GM19395 (cell line): ENCODE results near the gene CELSR2.

Experiments
- ATAC-seq: cut with Tn5 transposase; IDR thresholded peaks from one replicate; pipeline ENCODE4 v1.9.1; 2021; ENCODE audit warnings: mild to moderate bottlenecking, moderate library complexity; ENCODE audit not compliant: unreplicated experiment

The CELSR2 gene

DNA sequence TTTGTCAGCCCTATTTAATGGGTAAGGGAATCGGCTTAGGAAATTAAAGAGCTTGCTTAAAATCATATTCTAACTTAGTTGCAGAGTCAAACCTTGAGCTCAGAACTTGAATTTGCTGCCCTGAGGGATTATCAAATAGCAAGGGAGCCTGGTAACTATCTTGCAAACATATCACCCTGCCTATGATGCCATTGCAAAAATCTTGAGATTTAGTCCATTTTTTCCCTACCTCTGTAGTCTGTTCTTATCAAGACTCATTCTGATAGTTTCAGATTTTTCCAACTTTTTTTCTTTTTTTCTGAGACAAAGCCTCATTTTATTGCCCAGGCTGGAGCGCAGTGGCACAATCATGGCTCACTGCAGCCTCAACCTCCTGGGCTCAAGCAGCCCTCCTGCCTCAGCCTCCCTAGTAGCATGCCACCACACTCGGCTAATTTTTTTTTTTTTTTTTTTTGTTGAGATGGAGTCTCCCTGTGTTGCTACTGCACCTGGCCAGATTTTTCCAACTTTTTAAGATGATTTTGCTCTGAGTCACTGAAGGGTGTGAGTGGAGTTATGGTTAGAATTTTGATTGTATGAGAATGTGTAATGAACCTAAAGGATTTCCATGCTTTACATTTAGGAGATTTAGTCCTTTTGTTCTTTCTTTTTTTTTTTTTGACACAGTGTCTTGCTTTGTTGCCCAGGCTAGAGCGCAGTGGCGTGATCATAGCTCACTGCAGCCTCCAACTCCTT, 23.5 kb upstream of the CELSR2 start:
- ATAC-seq, result no peak

DNA sequence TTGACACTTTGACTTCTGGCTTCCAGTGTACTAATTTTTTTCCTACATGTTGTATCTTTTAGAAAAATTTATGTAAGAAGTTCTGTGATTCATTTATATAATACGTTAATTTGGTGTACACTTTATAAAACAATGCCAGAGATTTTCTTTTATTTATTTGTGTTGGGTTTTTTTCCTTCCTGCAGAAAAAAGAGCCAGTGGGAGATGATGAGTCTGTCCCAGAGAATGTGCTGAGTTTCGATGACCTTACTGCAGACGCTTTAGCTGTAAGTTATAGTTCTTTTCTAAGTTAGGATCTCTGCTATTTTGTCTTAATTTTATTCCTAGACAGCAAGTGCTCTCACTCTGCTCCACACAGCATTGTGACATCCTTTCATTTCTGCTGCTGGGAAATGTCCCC, 21.2 kb upstream of the CELSR2 start:
- ATAC-seq, result no peak

DNA sequence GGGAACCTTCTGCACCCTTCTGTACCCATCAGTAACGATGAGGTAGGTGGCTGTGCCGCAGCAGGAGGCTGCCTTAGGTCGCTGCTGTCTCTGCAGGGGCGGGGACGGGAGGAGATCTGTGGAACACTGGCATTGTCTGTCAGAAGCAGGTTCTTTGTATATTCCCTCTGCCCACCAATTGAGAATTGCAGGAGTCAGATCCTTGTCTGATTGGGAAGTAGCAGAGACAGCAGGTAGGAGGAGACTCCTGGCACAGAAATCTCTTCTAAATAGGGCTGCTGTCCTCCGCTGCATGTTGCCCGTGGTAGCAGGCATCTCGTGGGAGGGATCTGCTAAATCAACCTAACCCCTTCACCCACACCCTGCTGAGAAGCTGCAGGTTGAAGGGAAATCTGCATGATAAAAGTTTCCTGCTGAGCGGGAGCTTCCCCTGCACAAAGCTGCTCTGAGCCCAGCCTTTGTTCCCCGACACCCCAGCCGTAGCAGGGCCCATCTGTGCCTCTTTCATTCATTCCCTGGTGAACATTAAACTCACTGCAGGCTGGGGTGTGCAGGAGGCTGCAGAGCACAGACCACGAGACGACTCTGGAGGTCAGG, 19.7 kb upstream of the CELSR2 start:
- no peak for ATAC-seq

DNA sequence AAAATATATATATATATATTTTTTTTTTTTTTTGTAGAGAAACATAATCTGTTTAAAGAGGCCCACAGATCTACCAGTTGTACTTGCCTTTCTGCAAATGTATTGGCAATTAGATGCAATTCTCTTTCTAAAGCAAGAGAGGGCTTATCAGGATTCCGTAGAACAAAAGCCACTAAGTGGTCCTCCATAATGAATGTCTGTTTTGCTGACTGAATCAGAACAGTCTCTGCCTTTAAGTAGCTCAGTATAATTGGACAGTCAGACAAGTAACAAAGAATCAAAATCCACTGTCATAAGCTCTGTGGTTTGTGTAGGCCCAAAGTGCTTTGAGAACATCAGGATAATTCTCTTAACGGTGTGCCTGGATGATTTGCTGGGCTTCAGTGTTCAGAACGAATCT, 18.3 kb upstream of the CELSR2 start:
- ATAC-seq, result no peak

DNA sequence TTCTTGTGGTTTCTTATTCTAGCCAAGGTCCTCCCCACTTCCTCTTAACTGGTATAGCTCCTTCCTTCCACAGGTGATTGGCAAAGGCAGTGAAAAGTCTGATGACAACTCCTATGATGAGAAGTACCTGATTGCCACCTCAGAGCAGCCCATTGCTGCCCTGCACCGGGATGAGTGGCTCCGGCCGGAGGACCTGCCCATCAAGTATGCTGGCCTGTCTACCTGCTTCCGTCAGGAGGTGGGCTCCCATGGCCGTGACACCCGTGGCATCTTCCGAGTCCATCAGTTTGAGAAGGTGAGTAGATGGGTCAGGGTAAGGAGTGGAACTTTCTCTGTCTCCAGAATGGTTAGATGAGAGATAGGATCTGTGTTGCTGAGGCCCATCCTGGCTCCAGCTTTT, 14.2 kb upstream of the CELSR2 start:
- ATAC-seq, result no peak

DNA sequence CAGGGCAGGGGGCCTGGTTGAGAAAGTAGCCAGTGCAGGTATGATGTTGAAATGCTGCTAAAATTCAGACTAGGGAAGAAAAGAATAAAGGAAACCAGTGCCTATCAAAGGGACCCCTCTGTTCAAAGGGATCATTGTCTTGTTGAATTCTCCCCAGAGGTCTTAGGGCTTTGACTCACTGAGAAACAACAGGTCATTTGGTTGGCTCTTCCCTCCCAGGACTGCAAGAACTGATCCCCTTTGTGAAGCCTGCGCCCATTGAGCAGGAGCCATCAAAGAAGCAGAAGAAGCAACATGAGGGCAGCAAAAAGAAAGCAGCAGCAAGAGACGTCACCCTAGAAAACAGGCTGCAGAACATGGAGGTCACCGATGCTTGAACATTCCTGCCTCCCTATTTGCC, 11.8 kb upstream of the CELSR2 start:
- no peak for ATAC-seq

DNA sequence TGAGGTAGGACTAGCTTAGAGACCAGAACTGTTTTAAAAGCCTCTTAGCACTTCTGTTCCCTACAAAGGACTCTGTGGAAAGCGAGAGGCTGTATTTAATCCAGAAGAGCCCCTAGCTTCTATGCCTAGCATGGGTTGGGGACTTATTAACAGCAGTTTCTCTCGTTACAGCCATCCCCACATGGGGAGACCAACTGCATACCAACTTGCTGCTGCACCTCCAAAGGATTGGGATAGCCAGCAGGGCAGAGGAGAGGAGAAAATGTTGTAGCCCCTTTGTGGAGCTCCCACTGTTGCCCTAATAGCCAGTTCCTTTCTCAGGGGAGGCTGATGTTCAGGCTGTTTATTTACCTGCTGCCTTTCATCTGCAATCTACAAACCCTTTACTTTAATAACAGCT, 11.0 kb upstream of the CELSR2 start:
- ATAC-seq, result no peak

DNA sequence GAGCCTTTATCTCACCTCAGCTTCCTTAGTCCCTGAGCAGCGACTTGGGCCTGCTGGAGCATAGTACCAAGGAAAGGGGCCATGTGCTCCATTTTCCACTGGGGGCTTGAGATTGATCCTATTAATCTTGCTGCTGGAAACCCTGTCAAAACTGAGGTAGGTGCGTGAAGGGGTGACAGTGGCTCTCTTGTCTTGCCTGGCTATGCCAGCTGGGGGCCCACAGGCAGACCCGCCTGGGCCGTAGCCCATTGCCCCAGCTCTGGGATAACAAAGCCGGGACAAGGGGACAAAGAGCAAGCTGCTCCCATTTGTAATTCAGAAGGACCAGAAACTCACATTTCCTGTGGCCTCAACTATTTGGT, 10.3 kb upstream of the CELSR2 start:
- ATAC-seq, result no peak

DNA sequence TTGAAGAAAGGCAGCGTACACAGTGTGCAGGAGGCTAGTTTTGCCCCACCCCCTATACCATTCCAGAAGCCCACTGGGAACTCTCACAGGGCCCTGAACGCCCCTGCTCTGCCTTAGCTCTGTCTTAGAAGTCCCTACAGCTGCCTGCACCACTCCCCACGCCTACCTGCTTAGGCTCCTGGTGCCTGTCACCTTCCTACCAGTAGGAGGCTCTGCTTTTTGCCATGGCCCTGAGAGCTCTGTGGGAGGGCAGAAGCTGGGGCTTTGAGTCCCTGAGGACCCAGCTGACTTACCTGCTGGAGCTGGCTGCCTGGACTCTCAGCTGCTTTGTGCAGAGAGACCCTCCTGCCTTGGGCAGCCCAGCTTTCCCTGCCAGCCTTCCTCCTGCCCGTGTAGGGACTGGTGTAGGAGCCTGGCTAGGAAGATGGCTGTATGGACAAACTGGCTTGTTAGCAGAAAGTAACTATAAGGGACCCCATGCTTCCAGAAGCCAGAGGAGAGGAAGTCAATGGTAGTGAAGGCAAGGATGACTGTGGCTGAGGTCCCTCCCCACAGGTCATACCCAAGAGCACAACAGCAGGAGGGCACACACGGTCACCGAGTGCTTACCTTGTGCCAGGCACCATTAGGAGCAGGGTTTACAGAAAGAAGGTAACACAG, 9.8 kb upstream of the CELSR2 start:
- ATAC-seq, result peak; percentile 50

DNA sequence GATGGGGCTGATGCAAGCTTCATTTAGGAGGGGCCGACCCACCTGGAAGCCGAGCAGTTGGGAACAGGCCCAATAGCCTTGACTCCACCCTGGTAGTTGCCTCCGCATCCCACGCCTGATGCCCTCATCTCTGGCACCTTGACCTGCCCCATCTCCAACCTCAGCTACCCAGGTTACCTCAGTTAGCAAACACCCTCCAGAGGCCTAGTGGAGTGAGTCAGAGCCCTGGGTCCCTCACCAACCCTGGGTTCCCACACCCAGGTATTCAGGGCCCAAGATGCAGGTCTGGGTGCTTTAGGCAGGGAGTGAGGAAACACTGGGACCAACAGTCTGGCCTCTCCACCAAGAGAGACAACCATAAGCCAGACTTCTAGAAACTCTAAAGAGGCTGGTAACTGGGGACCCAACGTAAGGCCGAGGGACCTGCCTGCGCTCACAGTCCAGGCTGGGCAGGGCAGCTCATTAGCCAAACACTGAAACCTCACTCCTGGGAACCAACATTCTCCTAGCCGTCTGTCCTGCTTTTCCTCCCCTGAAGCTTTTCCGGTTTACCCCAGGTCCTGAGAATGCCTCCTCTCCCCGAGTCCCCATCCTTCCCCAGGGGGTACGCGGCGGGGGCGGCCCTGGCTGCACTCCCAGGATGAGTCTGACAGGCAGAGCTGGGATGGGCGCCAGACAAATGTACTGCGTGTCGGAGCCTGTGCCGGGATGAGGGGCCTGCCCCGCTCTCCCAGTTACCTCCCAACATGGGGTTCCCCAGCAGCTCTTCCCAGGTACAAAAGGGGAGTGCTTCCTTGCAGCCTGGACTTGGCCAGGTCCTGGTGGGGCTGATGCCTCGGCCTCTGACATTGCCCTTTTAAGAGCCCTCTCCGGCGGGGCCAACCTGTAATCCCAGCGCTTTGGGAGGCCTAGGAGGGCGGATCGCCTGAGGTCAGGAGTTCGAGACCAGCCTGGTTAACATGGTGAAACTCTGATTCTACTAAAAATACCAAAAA, 8.9 kb upstream of the CELSR2 start:
- no peak for ATAC-seq

DNA sequence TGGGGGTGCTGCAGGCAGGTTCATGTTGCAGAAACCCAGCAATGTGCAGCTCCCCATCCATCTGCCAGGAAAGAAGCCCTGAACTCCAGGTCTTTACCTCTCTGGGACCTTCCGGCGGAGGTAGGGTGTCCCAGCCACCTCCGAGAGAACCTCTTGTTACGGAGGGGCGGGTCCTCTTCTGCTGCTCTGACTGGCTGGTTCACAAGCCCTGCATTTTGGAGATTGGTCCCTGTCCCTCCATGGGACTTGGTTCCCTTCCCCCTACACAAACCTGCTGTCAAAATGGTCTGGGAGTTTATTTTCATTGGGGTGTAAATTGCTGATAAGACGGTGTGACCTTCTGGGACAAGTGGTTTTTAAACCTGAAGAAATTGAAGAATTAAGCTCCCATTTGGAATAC, 8.0 kb upstream of the CELSR2 start:
- ATAC-seq, result no peak

DNA sequence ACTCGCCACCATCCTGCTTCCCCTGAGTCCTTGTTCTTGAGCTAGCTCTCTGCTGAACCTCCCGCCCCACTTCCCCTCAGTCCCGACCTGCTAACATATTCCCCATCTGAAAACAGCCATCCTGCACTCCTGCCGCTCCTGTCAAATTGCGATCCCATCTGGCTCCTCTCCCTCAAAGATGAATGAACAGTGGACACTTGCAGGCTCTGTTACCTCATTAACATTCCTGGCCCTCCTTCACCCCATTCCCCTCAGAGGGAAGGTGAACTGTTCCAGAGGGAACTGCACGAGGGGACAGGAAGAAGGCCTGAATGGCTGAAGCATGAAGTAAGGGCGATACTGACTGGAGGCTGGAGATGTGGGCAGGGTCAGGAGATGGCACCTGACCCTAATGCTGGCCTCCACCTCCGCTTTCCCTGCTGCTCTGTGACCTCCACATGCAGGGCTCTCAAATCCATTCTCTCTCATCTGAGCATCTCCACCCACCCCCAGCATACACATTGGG, 7.4 kb upstream of the CELSR2 start:
- ATAC-seq, result no peak

DNA sequence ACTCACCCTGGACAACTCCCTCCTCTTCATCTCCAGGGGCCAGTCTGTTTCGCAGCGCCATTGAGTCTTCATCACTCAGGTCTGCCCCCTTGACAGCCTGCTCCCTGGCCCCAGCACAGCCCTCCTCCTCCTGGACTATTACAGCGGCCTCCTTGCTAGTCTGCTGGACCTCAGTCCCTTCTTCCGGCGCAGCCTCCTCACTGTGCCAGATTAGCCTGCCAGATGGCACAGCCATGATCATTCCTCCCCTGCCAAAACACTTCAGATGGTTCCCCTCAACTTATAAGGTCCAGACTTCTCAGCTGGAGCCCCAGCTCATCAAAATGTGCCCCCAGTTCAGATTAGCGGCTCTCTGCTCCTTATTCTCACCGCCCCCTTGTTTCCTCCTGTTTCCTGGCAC, 7.0 kb upstream of the CELSR2 start:
- no peak for ATAC-seq

DNA sequence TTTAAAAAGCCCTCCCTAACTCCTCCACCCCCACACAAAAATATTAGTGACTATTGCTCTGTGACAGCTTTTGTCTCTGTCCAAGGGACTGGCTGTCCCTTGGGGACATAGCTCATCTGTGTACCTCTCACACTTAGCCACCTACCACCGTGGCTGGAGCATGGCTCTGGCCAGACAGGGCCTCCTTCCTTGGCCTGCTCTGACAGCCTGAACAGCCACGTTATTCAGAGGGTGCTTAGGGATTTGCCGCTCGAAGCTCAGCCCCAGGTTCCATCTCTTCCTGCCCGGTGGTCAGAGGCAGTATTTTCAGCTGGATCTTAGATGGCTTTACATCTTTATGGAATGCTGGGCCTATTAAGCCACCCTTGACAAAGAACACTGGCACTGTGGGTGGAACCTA, 6.1 kb upstream of the CELSR2 start:
- ATAC-seq, result no peak

DNA sequence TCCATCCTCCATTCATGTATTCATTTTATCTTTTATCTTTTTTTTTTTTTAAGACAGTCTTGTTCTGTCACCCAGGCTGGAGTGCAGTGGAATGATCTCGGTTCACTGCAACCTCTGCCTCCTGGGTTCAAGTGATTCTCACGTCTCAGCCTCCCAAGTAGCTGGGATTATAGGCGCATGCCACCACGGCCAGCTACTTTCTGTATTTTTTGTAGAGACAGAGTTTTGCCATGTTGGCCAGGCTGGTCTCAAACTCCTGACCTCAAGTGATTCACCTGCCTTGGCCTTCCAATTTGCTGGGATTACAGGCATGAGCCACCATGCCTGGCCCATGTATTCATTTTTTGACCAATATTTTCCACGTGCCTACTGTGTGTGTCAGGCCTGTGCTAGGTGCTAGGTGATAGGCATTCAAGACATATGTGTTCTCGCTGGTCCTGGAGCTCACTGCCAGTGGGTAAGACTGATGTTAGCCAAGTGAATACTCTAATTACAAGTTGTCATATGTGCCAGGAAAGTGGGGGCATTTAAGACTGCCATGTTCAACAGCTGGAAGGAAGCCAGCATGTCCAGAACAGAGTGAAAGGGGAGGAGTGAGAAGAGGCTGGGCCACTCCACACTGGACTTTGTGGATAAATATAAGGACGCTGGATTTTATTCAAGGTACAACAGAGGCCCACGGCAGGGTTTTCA, 5.3 kb upstream of the CELSR2 start:
- no peak for ATAC-seq

DNA sequence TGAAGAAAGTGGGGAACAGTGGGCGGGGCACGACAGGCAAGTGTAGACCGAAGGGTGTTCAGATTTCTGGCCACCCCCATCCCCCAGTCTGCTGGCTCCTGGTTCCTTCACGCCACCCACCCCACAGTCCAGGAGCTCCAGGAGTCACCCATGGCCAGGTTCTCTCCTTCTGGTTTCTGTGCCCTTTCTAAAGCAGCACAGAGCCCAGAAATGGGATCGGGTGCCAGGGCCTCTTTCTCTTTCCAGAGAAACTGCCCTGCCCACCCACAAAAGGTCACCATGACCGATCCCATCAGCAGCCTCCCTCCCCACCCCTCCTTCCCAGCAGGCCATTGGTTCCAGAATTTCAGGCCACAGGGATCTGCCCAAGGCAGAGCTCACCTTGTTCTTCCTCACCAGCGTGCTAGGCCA, 3.2 kb upstream of the CELSR2 start:
- no peak for ATAC-seq

DNA sequence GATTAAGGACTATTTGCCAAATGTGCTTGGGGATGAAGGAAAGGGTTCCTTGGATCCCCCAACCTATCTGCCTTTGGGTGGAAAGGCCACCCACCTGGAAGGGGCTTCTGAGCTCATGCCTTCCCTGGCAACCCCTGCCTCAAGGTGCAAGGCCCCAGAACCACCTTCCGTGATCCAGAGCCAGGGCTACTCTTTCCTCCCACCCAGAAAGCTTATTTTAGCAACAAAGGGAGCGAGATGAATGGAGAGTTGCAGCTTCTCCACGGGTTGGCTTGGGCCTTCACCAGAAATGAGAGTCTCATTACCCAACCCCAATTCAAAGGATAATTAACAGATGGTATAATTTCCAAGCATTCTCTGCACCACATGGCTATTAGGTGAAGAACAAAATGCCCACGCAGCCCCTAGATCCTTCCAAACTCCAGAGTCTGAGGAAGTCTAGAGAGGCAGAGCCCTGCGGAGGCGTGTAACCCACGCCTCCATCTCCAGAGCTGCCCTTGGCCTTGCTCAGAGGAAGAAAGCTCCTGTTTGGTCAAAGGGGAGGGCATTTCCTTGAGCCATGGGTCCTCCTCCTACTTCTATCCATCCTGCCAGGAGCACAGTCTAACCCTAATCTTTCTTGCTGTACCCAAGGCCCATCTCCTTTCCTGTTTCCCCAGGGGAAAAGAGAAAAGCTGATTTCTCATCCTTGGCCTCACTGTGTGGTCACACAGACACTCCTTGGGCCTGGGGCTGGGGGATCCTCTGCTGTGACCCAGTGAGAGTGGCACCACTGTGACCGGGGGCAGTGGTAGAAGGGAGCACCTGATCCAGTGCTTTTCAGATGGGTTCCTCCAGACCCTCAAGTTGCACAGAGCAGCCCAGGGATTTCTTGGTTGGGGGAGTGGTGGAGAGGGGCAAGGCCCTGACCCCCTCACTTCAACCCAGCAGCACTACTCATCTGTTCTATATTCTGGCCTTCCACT, 1.7 kb upstream of the CELSR2 start:
- ATAC-seq, result no peak

DNA sequence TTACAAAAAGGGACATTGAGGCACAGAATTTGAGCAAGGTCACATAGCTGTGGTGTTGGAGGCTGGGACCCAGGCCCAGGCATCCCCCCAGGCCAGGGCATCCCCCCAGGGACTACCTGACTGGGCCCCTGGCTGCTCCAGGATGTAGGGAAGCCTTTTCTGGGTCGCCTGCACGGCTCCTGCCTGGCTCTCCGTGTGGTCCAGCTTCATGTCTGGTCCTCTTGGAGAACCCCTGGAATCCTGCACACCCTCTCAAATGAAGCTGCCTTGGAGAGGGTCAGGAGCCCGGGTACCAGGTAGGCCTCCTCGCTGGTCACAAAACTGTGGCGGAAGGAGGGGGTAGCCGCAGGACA, 919 bp upstream of the CELSR2 start:
- ATAC-seq, result no peak

DNA sequence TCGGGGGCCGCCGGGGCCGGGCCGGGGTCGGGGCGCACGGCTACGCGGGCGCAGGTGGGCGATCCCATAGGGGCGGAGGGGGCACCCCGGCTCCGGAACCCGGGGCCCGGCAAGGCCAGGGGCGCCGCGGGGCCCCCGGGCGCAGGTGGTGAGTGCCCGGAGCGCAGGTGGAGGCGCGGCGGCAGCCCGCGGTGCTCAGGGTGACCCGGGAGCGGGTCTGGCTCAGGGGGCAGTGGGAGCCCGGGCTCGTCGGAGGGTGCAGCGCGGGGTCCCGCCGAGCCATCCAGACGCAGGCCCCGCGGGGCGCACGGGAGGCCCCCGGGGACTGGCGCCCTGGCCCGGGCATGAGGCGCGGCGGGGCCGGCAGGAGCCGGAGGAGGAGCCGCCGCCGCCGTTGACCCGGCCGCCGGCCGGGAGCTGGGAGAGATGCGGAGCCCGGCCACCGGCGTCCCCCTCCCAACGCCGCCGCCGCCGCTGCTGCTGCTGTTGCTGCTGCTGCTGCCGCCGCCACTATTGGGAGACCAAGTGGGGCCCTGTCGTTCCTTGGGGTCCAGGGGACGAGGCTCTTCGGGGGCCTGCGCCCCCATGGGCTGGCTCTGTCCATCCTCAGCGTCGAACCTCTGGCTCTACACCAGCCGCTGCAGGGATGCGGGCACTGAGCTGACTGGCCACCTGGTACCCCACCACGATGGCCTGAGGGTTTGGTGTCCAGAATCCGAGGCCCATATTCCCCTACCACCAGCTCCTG, 489 bp downstream of the CELSR2 start:
- peak; percentile 39 for ATAC-seq
